ENCODE results near the gene MTHFD1L.

Gene MTHFD1L

DNA sequence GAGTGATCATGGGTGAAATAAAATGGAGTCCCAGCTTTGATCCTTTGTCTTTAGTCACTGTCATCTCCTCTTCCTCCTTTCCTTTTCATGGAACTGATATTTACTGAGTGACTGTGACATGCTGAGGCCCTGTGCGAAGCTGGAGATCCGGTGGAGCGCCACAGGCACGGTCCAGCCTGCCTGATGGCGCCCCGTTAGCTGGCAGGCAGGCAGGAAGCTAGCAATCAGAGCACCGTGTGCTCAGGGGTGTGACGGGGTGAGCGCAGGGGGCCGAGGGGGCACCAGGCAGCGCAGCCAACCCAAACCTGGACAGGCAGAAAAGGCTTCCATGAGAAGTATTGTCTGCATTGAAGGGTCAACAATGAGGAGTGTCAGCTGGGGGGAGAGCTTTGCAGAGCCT lies 274.0 kb downstream of the MTHFD1L start:
- Histone ChIP-seq H3K27ac (ENCODE audit: low read length) (no peak overlapping the region), H3K27me3 (ENCODE audit: low read depth, low read length) (no peaks in the 10 kb centered on the region), H3K9me3 (ENCODE audit: control insufficient read depth in 1 of 2, low read length in 2 of 2) (peaks cover 0 to 5% of the 10 kb centered on the region in 2 donors), H3K4me3 (ENCODE audit: low read depth in 1 of 2, low read length in 2 of 2) (no peak overlapping the region), H3K36me3 (ENCODE audit: control insufficient read depth in 1 of 2, insufficient read depth in 2 of 2, low read length in 2 of 2) (no peaks in the 10 kb centered on the region), H3K4me1 (ENCODE audit: control insufficient read depth in 1 of 2, insufficient read depth in 2 of 2, low read length in 2 of 2) (peaks cover 0 to 5% of the 10 kb centered on the region in 2 donors)

DNA sequence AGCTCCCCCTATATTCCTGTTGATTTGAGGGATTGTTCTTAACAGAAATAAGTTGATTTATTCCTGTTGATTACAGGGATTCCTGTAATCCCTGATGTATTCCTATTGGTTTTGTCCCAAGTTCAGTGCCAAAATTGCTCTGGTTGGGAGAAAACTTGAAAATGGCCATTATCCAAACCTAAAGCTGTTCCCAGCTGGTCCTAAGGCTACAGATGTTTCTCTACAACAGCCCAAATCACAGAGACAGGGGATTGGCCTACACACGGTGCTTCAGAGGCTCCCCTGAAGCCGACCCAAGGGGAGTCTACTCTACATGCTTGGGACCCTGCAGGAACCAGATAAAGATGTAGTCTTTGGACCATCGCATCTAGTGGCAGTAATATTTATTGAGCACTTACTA lies 275.3 kb downstream of the MTHFD1L start:
- Histone ChIP-seq H3K9me3 (ENCODE audit: control insufficient read depth in 1 of 2, low read length in 2 of 2) (no peaks in the 10 kb centered on the region), H3K27ac (ENCODE audit: low read length) (no peak overlapping the region), H3K4me1 (ENCODE audit: control insufficient read depth in 1 of 2, insufficient read depth in 2 of 2, low read length in 2 of 2) (peaks cover 0 to 5% of the 10 kb centered on the region in 2 donors), H3K36me3 (ENCODE audit: control insufficient read depth in 1 of 2, insufficient read depth in 2 of 2, low read length in 2 of 2) (no peaks in the 10 kb centered on the region), H3K4me3 (ENCODE audit: low read depth in 1 of 2, low read length in 2 of 2) (no peak overlapping the region), H3K27me3 (ENCODE audit: low read depth, low read length) (no peaks in the 10 kb centered on the region)

DNA sequence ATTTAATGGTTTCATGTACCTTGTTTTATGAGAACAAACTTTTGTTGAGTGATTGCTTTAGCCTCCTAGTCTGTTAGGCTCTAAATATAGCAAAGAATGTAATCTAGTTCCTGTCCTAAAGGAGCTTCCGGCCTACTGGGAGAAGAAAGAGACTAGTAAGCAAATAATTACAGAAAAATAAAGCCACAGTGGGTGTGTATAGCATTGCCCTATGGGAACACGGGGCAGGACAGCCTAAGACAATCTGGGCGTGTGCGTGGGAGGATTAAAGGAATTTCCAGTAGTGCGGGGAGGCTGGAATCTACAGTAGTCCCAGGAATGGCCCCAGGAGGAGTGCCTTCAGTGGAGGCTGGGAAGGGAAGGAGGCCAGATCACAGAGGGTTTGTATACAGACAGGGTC lies 276.2 kb downstream of the MTHFD1L start:
- Histone ChIP-seq H3K36me3 (ENCODE audit: control insufficient read depth in 1 of 2, insufficient read depth in 2 of 2, low read length in 2 of 2) (no peaks in the 10 kb centered on the region), H3K4me3 (ENCODE audit: low read depth in 1 of 2, low read length in 2 of 2) (no peak overlapping the region), H3K27ac (ENCODE audit: low read length) (no peak overlapping the region), H3K4me1 (ENCODE audit: control insufficient read depth in 1 of 2, insufficient read depth in 2 of 2, low read length in 2 of 2) (peaks cover 0 to 5% of the 10 kb centered on the region in 2 donors), H3K9me3 (ENCODE audit: control insufficient read depth in 1 of 2, low read length in 2 of 2) (no peaks in the 10 kb centered on the region), H3K27me3 (ENCODE audit: low read depth, low read length) (no peaks in the 10 kb centered on the region)

DNA sequence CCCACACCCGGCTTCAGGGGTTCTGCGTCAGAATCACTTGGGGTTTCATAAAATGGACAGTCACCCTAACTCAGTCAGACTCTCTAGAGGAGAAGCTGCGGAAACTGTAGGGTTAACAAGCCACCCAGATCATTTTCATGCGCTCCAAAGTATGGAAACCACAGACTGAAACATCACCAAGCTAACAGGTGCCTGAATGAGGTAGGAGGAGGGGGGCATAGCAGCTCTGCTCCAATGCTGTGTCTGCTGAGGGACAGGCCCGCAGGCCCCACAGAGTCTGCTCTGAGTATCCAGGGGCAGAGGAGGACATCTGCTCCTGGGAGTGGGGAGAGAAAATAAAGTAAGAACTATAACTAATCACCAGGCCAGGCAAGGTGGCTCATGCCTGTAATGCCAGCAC lies 277.2 kb downstream of the MTHFD1L start:
- H3K9me3 ChIP-seq (ENCODE audit: control insufficient read depth in 1 of 2, low read length in 2 of 2): no peaks in the 10 kb centered on the region
- no peak overlapping the region for H3K27ac ChIP-seq (ENCODE audit: low read length)
- H3K4me1 ChIP-seq (ENCODE audit: control insufficient read depth in 1 of 2, insufficient read depth in 2 of 2, low read length in 2 of 2): peaks cover 0 to 10% of the 10 kb centered on the region in 2 donors
- no peaks in the 10 kb centered on the region for H3K27me3 ChIP-seq (ENCODE audit: low read depth, low read length)
- no peak overlapping the region for H3K4me3 ChIP-seq (ENCODE audit: low read depth in 1 of 2, low read length in 2 of 2)
- no peaks in the 10 kb centered on the region for H3K36me3 ChIP-seq (ENCODE audit: control insufficient read depth in 1 of 2, insufficient read depth in 2 of 2, low read length in 2 of 2)

DNA sequence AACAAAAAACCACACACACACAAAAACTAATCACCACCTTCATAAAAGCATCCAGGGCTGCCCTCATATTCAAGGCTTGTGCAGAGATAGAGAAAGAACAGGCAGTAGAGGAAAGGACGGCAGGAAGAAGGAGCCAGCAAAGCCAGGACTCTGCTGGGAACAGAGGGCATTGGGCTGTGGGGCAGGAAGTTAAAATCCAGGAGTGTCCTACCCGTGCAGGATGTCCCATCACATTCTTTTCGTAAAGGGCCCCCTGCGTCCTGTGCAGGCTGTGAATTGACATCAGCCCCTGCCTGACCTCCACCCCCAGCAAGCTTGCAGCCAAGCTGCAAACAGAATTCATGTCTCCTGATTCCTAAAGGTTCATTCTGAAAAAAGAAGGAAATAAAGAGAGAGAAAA lies 277.8 kb downstream of the MTHFD1L start:
- no peak overlapping the region for H3K4me3 ChIP-seq (ENCODE audit: low read depth in 1 of 2, low read length in 2 of 2)
- H3K36me3 ChIP-seq (ENCODE audit: control insufficient read depth in 1 of 2, insufficient read depth in 2 of 2, low read length in 2 of 2): no peaks in the 10 kb centered on the region
- H3K27ac ChIP-seq (ENCODE audit: low read length): no peak overlapping the region
- no peaks in the 10 kb centered on the region for H3K9me3 ChIP-seq (ENCODE audit: control insufficient read depth in 1 of 2, low read length in 2 of 2)
- peaks cover 0 to 13% of the 10 kb centered on the region in 2 donors for H3K4me1 ChIP-seq (ENCODE audit: control insufficient read depth in 1 of 2, insufficient read depth in 2 of 2, low read length in 2 of 2)
- H3K27me3 ChIP-seq (ENCODE audit: low read depth, low read length): no peaks in the 10 kb centered on the region

DNA sequence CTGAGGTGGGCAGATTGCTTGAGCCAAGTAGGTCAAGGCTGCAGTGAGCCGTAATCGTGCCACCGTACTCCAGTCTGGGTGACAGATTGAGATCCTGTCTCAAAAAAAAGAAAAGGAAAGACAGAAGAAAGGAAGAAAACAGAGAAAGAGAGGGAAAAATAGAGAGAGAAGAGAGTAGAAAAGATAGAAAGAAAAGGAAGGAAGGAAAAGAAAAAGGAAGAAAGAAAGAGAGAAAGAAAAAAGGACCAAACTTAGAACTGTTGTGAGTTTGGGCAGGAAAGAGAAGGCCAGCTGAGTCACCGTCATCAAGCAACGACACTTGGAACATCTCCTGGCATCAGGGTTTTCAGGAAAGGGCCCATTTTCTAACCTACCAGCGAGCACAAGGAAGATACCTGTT lies 278.3 kb downstream of the MTHFD1L start:
- Histone ChIP-seq H3K36me3 (ENCODE audit: control insufficient read depth in 1 of 2, insufficient read depth in 2 of 2, low read length in 2 of 2) (no peaks in the 10 kb centered on the region), H3K27me3 (ENCODE audit: low read depth, low read length) (no peaks in the 10 kb centered on the region), H3K4me1 (ENCODE audit: control insufficient read depth in 1 of 2, insufficient read depth in 2 of 2, low read length in 2 of 2) (peaks cover 0 to 13% of the 10 kb centered on the region in 2 donors), H3K4me3 (ENCODE audit: low read depth in 1 of 2, low read length in 2 of 2) (no peak overlapping the region), H3K27ac (ENCODE audit: low read length) (no peak overlapping the region), H3K9me3 (ENCODE audit: control insufficient read depth in 1 of 2, low read length in 2 of 2) (no peaks in the 10 kb centered on the region)

DNA sequence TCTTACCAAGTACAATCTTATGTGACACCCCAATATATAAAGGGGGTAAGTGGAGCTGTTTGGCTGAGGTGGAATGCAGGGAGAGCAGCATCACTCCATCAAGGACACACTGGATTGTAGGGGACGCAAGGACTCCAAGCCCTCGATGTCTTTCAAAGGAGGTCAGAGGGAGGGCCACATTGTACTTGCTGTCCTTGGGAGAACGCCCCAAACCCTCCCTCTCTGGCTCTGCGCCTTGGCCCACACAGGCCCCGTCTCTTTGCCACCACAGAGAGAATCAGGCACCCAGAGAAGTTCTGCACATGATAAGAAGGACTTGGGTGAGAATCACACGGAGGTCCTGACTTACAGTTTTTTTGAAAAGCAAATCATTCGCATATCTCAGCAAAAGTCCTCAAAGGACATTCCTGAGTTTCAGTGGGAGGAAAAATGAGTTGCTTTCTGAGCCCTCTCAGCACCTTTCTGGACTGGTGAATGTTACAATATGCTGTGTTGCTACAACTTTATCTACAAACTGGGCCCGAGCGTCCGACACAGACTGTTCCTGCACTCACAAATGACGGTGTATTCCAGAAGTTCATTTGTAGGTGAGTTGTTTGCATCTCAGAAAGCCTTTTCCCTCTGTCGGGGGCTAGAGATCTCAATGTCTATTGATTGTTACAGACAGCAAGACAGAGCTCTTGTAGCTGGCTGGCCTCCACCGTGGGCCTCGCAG lies 281.8 kb downstream of the MTHFD1L start:
- H3K36me3 ChIP-seq (ENCODE audit: control insufficient read depth in 1 of 2, insufficient read depth in 2 of 2, low read length in 2 of 2): no peaks in the 10 kb centered on the region
- H3K27ac ChIP-seq (ENCODE audit: low read length): no peak overlapping the region
- no peaks in the 10 kb centered on the region for H3K27me3 ChIP-seq (ENCODE audit: low read depth, low read length)
- H3K4me1 ChIP-seq (ENCODE audit: control insufficient read depth in 1 of 2, insufficient read depth in 2 of 2, low read length in 2 of 2): peaks cover 0 to 13% of the 10 kb centered on the region in 2 donors
- no peaks in the 10 kb centered on the region for H3K9me3 ChIP-seq (ENCODE audit: control insufficient read depth in 1 of 2, low read length in 2 of 2)
- H3K4me3 ChIP-seq (ENCODE audit: low read depth in 1 of 2, low read length in 2 of 2): no peak overlapping the region

DNA sequence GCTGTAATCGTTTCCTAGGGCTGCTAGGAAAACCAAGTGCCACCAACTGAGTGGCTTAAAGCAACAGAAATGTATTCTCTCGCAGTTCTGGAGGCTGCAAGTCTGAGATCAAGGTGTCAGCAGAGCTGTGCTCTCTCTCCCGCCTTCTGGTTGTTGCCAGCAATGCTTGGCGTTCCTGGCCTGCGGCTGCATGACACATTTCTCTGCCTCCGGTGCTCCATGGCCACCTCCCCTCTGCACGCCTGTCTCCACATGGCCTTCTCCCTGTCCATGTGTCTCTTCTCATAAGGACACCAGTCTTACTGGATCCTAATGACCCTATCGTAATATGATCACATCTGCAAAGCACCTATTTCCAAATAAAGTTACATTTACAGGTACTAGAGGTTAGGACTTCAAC lies 282.6 kb downstream of the MTHFD1L start:
- Histone ChIP-seq H3K4me3 (ENCODE audit: low read depth in 1 of 2, low read length in 2 of 2) (no peak overlapping the region), H3K27ac (ENCODE audit: low read length) (no peak overlapping the region), H3K36me3 (ENCODE audit: control insufficient read depth in 1 of 2, insufficient read depth in 2 of 2, low read length in 2 of 2) (no peaks in the 10 kb centered on the region), H3K9me3 (ENCODE audit: control insufficient read depth in 1 of 2, low read length in 2 of 2) (no peaks in the 10 kb centered on the region), H3K4me1 (ENCODE audit: control insufficient read depth in 1 of 2, insufficient read depth in 2 of 2, low read length in 2 of 2) (peaks cover 0 to 13% of the 10 kb centered on the region in 2 donors), H3K27me3 (ENCODE audit: low read depth, low read length) (no peaks in the 10 kb centered on the region)

DNA sequence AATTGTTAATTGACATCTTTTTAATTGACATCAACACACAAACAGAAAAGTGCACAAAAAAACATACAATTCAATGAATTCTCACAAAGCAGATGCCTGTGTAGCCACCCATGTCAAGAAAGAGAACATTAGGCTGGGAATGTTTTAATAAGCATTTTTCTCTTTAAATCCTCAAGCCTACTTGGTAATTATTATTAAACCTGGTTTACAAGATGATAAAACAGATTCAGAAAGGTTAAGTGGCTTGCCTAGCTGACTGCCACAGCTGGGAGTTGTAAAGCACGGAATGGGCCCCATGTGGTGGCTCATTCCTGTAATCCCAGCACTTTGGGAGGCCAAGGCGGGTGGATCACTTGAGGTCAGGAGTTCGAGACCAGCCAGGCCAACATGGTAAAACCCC lies 284.3 kb downstream of the MTHFD1L start:
- H3K27me3 ChIP-seq (ENCODE audit: low read depth, low read length): no peaks in the 10 kb centered on the region
- peaks cover 0 to 18% of the 10 kb centered on the region in 2 donors for H3K4me1 ChIP-seq (ENCODE audit: control insufficient read depth in 1 of 2, insufficient read depth in 2 of 2, low read length in 2 of 2)
- H3K9me3 ChIP-seq (ENCODE audit: control insufficient read depth in 1 of 2, low read length in 2 of 2): no peaks in the 10 kb centered on the region
- no peaks in the 10 kb centered on the region for H3K36me3 ChIP-seq (ENCODE audit: control insufficient read depth in 1 of 2, insufficient read depth in 2 of 2, low read length in 2 of 2)
- no peak overlapping the region for H3K27ac ChIP-seq (ENCODE audit: low read length)
- no peak overlapping the region for H3K4me3 ChIP-seq (ENCODE audit: low read depth in 1 of 2, low read length in 2 of 2)
